Right cardiac atrium (tissue), 5 donors: ENCODE results near the gene TANGO2. TPM values are rescaled to one million over a fixed set of nuclear protein-coding genes. Genes with fewer than 3 reads are reported as not detected.

Source experiments
- ATAC-seq, 2 donors: fragments of 200-7000 bp; cut with Tn5 transposase; one replicate each; pipeline versions ENCODE4 v1.8.0 to v1.9.1; 2020; ENCODE audit warnings: moderate library complexity in 2 of 2, mild to moderate bottlenecking in 1 of 2
- DNase-seq, 3 donors: peaks; one replicate each; pipeline ENCODE4 v3.0.0-alpha.2; 2020
- H3K27ac ChIP-seq: one replicate; pipeline ENCODE4 v1.5.1; 2013; ENCODE audit warnings: mild to moderate bottlenecking, low read length, control low read depth, moderate library complexity
- H3K27me3 ChIP-seq: one replicate; pipeline ENCODE4 v1.6.1; 2013; ENCODE audit not compliant: control insufficient read depth, insufficient read depth
- H3K4me1 ChIP-seq: one replicate; pipeline ENCODE4 v1.6.1; 2013; ENCODE audit warnings: low read length; ENCODE audit not compliant: control insufficient read depth, insufficient read depth
- H3K4me3 ChIP-seq: one replicate; pipeline ENCODE4 v1.5.1; 2013; ENCODE audit warnings: low read length, control low read depth
- H3K9me3 ChIP-seq: one replicate; pipeline ENCODE4 v1.6.1; 2013; ENCODE audit warnings: low read length; ENCODE audit not compliant: control insufficient read depth
- WGBS: extraction: QIAGEN DNeasy Blood & Tissue Kit; methylation state at CpG from one replicate; pipeline ENCODE4 v1.1.7; 2013; 5-methylcytosine and 5-hydroxymethylcytosine counted together
- intact Hi-C, 4 donors: fragments of 100-400 bp; cut with DNase I; formaldehyde crosslinking; loops; one replicate each; pipeline versions ENCODE4 v1.11.0 to v1.14.0; 2022 to 2023
- polyA plus RNA-seq: library from polyadenylated mRNA; stranded (reverse); fragments of 200-250 nt; gene quantifications from one replicate; pipeline ENCODE4 v1.2.3, GENCODE V29; 2013
- total RNA-seq, 4 donors: library from RNA; stranded (reverse); fragmentation: NEBNext Ultra II Directional; extraction: Animal tissue kit (Norgen Biotek cat#: 25700); gene quantifications; one replicate each; pipeline ENCODE4 v1.2.1, GENCODE V29; 2021
- donor health status: healthy with polysubstance abuse.
- donor health status: DM: no; HTN: yes; CAD: no.
- donor health status: DM: no; HTN: no; CAD: no.
- donor health status: DM: no; HTN: yes; CAD: no; lungs with severe emphysema.
- donor health status: DM: yes; HTN: yes; CAD: no.

The TANGO2 gene
- total and polyA plus RNA-seq, 5 donors, result 61.1 to 70.4 (median 64.9) TPM

- 72% methylated on average over 19 of the region's 19 CpGs for WGBS
Measured at GRCh38 chr22:19984201-19984753, 36.6 kb upstream of the TANGO2 start.

GRCh38 chr22:19984851-19985811 is 35.8 kb upstream of the TANGO2 start:
- ATAC-seq (no peak), DNase-seq (peak; percentile 8 to 52 (median 29))
- H3K4me1 ChIP-seq, result peaks cover 11% of the 10 kb centered on the region
- no peaks in the 10 kb centered on the region for H3K9me3 ChIP-seq
- H3K27ac ChIP-seq, result peak overlapping the region; percentile 88
- no peak overlapping the region for H3K4me3 ChIP-seq
- 77% methylated on average over 11 of the region's 11 CpGs for WGBS
- H3K27me3 ChIP-seq, result no peaks in the 10 kb centered on the region
- intact Hi-C loops, result no loop called here

More at GRCh38 chr22:19984201-19984753, 36.6 kb upstream of the TANGO2 start:
- Histone ChIP-seq H3K4me3 (no peak overlapping the region), H3K9me3 (no peaks in the 10 kb centered on the region), H3K27ac (peak overlapping the region; percentile 2), H3K4me1 (peaks cover 9% of the 10 kb centered on the region), H3K27me3 (no peaks in the 10 kb centered on the region)
- ATAC-seq (peak; percentile 4 to 9), DNase-seq (peak; percentile 27 to 76 (median 67))
- intact Hi-C loops, result no loop called here

- whole genome bisulfite sequencing, result 63% methylated on average over 2 of the region's 2 CpGs
Measured at GRCh38 chr22:19986011-19986409, 34.9 kb upstream of the TANGO2 start.

GRCh38 chr22:19986410-19987341 is 34.2 kb upstream of the TANGO2 start:
- Histone ChIP-seq H3K4me1 (peaks cover 11% of the 10 kb centered on the region), H3K27me3 (no peaks in the 10 kb centered on the region), H3K9me3 (no peaks in the 10 kb centered on the region), H3K4me3 (peak overlapping the region; percentile 75), H3K27ac (peak overlapping the region; percentile 88)
- intact Hi-C loops, result no loop called here
- peak; percentile 85 to 89 for ATAC-seq
- WGBS, result under 1% methylated on average over 75 of the region's 76 CpGs
- peak; percentile 84 to 94 (median 94) for DNase-seq

More at GRCh38 chr22:19986011-19986409, 34.9 kb upstream of the TANGO2 start:
- Histone ChIP-seq H3K27me3 (no peaks in the 10 kb centered on the region), H3K27ac (peak overlapping the region; percentile 88), H3K4me3 (peak overlapping the region; percentile 75), H3K9me3 (no peaks in the 10 kb centered on the region), H3K4me1 (peaks cover 11% of the 10 kb centered on the region)
- no peak for ATAC-seq
- peak in 2 of 3 donors; percentile 10 to 40 for DNase-seq
- intact Hi-C loops, result no loop called here

- ATAC-seq (no peak), DNase-seq (peak in 1 of 3 donors; percentile 84)
- 58% methylated on average over 24 of the region's 24 CpGs for whole genome bisulfite sequencing
Measured at GRCh38 chr22:19987394-19988306, 33.3 kb upstream of the TANGO2 start.

GRCh38 chr22:19988331-19988808 is 32.5 kb upstream of the TANGO2 start:
- peak overlapping the region; percentile 46 for H3K27ac ChIP-seq
- ATAC-seq (no peak), DNase-seq (peak in 2 of 3 donors; percentile 47 to 60)
- H3K4me1 ChIP-seq, result peaks cover 17% of the 10 kb centered on the region
- intact Hi-C loops, result no loop called here
- no peaks in the 10 kb centered on the region for H3K27me3 ChIP-seq
- no peaks in the 10 kb centered on the region for H3K9me3 ChIP-seq
- no peak overlapping the region for H3K4me3 ChIP-seq
- 88% methylated on average over 9 of the region's 9 CpGs for WGBS

More at GRCh38 chr22:19987394-19988306, 33.3 kb upstream of the TANGO2 start:
- no peak overlapping the region for H3K4me3 ChIP-seq
- no peaks in the 10 kb centered on the region for H3K27me3 ChIP-seq
- no peaks in the 10 kb centered on the region for H3K9me3 ChIP-seq
- peaks cover 16% of the 10 kb centered on the region for H3K4me1 ChIP-seq
- intact Hi-C loops, result no loop called here
- peak overlapping the region; percentile 14 for H3K27ac ChIP-seq

GRCh38 chr22:19988965-19989724 is 31.8 kb upstream of the TANGO2 start:
- Histone ChIP-seq H3K4me3 (no peak overlapping the region), H3K4me1 (peaks cover 13% of the 10 kb centered on the region), H3K9me3 (no peaks in the 10 kb centered on the region), H3K27ac (peak overlapping the region; percentile 40), H3K27me3 (no peaks in the 10 kb centered on the region)
- DNase-seq (peak in 2 of 3 donors; percentile 80 to 86), ATAC-seq (peak; percentile 24)
- intact Hi-C loops, result no loop called here
- 69% methylated on average over 18 of the region's 18 CpGs for WGBS

GRCh38 chr22:19989725-19990067 is 31.2 kb upstream of the TANGO2 start:
- H3K4me1 ChIP-seq, result peaks cover 13% of the 10 kb centered on the region
- intact Hi-C loops, result no loop called here
- H3K9me3 ChIP-seq, result no peaks in the 10 kb centered on the region
- DNase-seq (peak in 1 of 3 donors; percentile 32), ATAC-seq (no peak)
- H3K27me3 ChIP-seq, result no peaks in the 10 kb centered on the region
- no peak overlapping the region for H3K4me3 ChIP-seq
- no peak overlapping the region for H3K27ac ChIP-seq
- WGBS, result 86% methylated on average over 3 of the region's 3 CpGs

GRCh38 chr22:19990188-19990587 is 30.7 kb upstream of the TANGO2 start:
- peaks cover 13% of the 10 kb centered on the region for H3K4me1 ChIP-seq

More at GRCh38 chr22:19990188-19990587, 30.7 kb upstream of the TANGO2 start:
- DNase-seq (peak in 1 of 3 donors; percentile 8), ATAC-seq (no peak)
- Histone ChIP-seq H3K27ac (no peak overlapping the region), H3K27me3 (no peaks in the 10 kb centered on the region), H3K4me3 (no peak overlapping the region), H3K9me3 (no peaks in the 10 kb centered on the region)
- intact Hi-C loops, result no loop called here
- WGBS, result 50% methylated on average over 2 of the region's 2 CpGs
